ENCODE data around the gene APCDD1L. TPM values are rescaled to one million over a fixed set of nuclear protein-coding genes. Genes with fewer than 3 reads are reported as not detected.

Gene APCDD1L
- total RNA-seq, 1 experiment from 2014 or later = 2.4 TPM

DNA sequence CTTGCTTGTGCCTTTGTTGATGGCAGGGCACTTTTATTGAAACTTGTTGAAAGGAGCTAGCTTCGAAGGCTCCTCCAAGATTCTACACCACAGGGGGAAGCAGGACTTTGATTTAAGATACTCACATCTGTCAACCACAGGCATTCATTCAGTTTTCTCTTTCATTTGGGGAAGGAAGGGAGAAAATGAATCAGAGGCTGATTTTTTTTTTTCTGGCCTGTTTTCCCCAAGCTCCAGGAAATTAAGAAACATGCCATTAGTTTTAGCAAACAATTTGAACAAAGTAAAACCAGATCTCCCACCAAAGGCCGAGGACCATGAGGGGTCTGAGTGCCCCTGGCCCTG lies 8.7 kb upstream of the APCDD1L start:
- POLR2A ChIA-PET = no interaction called here
- H3K9me3 Mint-ChIP-seq = peaks cover 43% of the 10 kb centered on the region
- ATAC-seq (no peak), DNase-seq (ENCODE audit: low spot score) (no peak)
- no peak overlapping the region for H3K27ac Mint-ChIP-seq
- CTCF ChIA-PET = interaction anchor here (1.3 kb wide), 1 partner anchor 42 kb away, joined by 3 read pairs; no protein-coding TSS in a partner anchor
- TF ChIP-seq ZBTB21 (CRISPR knock-in tag; IDR thresholded peaks at IDR 0.05; ENCODE audit: borderline replicate concordance) = no peak
- no peak for TF ChIP-seq ZNF281 (CRISPR knock-in tag; IDR thresholded peaks at IDR 0.05)
- TF ChIP-seq HMGA2 (CRISPR knock-in tag; IDR thresholded peaks at IDR 0.05) = no peak
- no peak for TF ChIP-seq IRF1 (CRISPR knock-in tag; IDR thresholded peaks at IDR 0.05)
- TF ChIP-seq, protein P1, sequence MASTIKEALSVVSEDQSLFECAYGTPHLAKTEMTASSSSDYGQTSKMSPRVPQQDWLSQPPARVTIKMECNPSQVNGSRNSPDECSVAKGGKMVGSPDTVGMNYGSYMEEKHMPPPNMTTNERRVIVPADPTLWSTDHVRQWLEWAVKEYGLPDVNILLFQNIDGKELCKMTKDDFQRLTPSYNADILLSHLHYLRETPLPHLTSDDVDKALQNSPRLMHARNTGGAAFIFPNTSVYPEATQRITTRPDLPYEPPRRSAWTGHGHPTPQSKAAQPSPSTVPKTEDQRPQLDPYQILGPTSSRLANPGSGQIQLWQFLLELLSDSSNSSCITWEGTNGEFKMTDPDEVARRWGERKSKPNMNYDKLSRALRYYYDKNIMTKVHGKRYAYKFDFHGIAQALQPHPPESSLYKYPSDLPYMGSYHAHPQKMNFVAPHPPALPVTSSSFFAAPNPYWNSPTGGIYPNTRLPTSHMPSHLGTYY (CRISPR knock-in tag; IDR thresholded peaks at IDR 0.05) = no peak
- no peak for TF ChIP-seq ELF4 (CRISPR knock-in tag; IDR thresholded peaks at IDR 0.05; ENCODE audit: low read depth)
- no peak for TF ChIP-seq TP53 (CRISPR knock-in tag; IDR thresholded peaks at IDR 0.05)
- TF ChIP-seq ZNF263 (CRISPR knock-in tag; IDR thresholded peaks at IDR 0.05; ENCODE audit: low read depth) = no peak
- TF ChIP-seq FOXJ3 (CRISPR knock-in tag; IDR thresholded peaks at IDR 0.05; ENCODE audit: borderline replicate concordance) = no peak
- H3K27me3 Mint-ChIP-seq (ENCODE audit: low read depth) = peaks cover 6% of the 10 kb centered on the region
- peaks cover 14% of the 10 kb centered on the region for H3K4me1 Mint-ChIP-seq
- H3K36me3 Mint-ChIP-seq = peaks cover 38% of the 10 kb centered on the region
- no peak overlapping the region for H3K4me3 Mint-ChIP-seq

- TF ChIP-seq USF2 (CRISPR knock-in tag; IDR thresholded peaks at IDR 0.05) (no peak), FOXK1 (CRISPR knock-in tag; IDR thresholded peaks at IDR 0.05) (no peak), NFYB (CRISPR knock-in tag; conservative IDR thresholded peaks at IDR 0.05; ENCODE audit: low read depth) (no peak), PRRX2 (CRISPR knock-in tag; IDR thresholded peaks at IDR 0.05) (no peak)
- ChIA-PET CTCF (interaction anchor here (1.3 kb wide), 1 partner anchor 42 kb away, joined by 3 read pairs; no protein-coding TSS in a partner anchor), POLR2A (no interaction called here)
- H3K36me3 Mint-ChIP-seq = peaks cover 34% of the 10 kb centered on the region
- H3K4me3 Mint-ChIP-seq = no peak overlapping the region
- no peak overlapping the region for H3K27ac Mint-ChIP-seq
- peaks cover 14% of the 10 kb centered on the region for H3K4me1 Mint-ChIP-seq
- H3K9me3 Mint-ChIP-seq = peaks cover 37% of the 10 kb centered on the region
- peaks cover 8% of the 10 kb centered on the region for H3K27me3 Mint-ChIP-seq (ENCODE audit: low read depth)
- no peak for ATAC-seq
- DNase-seq (ENCODE audit: low spot score) = no peak
Observed at GRCh38 chr20:58523072-58523970, 8.1 kb upstream of the APCDD1L start.

DNA sequence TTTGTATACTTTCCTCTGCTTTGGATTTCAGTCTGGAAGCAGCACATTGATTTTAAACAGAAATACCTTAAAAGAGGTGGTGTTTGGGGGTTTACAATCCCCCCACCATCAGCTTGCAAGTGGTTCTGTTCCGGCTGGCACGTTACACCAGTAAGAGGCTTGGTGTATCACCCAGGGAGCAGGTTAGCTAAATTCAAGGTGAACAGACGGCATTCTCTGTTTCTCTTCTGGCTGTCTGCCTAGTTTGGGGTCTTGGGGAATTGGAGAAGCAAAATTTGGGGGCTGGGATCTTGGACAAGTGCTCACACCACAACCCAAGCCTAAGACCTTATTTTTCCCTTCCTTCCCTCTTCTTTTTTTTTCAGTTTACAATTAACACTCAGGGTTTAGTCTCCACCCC lies 7.5 kb upstream of the APCDD1L start:
- Mint-ChIP-seq H3K4me3 (no peak overlapping the region), H3K36me3 (peaks cover 33% of the 10 kb centered on the region), H3K27me3 (ENCODE audit: low read depth) (peaks cover 8% of the 10 kb centered on the region), H3K4me1 (peaks cover 14% of the 10 kb centered on the region), H3K27ac (no peak overlapping the region), H3K9me3 (peaks cover 34% of the 10 kb centered on the region)
- ChIA-PET CTCF (no interaction called here), POLR2A (no interaction called here)
- no peak for DNase-seq (ENCODE audit: low spot score)
- ATAC-seq = no peak
- TF ChIP-seq, protein P2, sequence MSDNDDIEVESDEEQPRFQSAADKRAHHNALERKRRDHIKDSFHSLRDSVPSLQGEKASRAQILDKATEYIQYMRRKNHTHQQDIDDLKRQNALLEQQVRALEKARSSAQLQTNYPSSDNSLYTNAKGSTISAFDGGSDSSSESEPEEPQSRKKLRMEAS (CRISPR knock-in tag; IDR thresholded peaks at IDR 0.05) = no peak
- TF ChIP-seq CDX4 (CRISPR knock-in tag; IDR thresholded peaks at IDR 0.05; ENCODE audit: borderline replicate concordance) (no peak), ETV6 (CRISPR knock-in tag; IDR thresholded peaks at IDR 0.05) (no peak), AR (CRISPR knock-in tag; IDR thresholded peaks at IDR 0.05) (no peak), FOXK1 (CRISPR knock-in tag; IDR thresholded peaks at IDR 0.05) (no peak), E2F5 (CRISPR knock-in tag; IDR thresholded peaks at IDR 0.05) (no peak), NFATC4 (CRISPR knock-in tag; IDR thresholded peaks at IDR 0.05) (no peak), IRF1 (CRISPR knock-in tag; IDR thresholded peaks at IDR 0.05) (no peak), ZBTB21 (CRISPR knock-in tag; IDR thresholded peaks at IDR 0.05; ENCODE audit: borderline replicate concordance) (no peak)
